IPS-NIHi7 (cell line): ENCODE measurements around the gene RPL39L.
A peak's percentile ranks its signal among the peaks of the same experiment; 100 is the strongest.
"Not testable (repeated sequence)": the region's sequence is repeated elsewhere in the genome, so short reads cannot be mapped to it uniquely, and the experiment has no call there.

Source experiments
- DNase-seq: peaks from one replicate; pipeline ENCODE4 v3.0.0; 2012; ENCODE audit warnings: mixed read lengths; ENCODE audit errors: extremely low spot score

The RPL39L gene

GRCh38 chr3:187139126-187139894 lies at the start of gene RPL39L:
Gene RPL39L, minus strand, starts transcription at chr3:187139496. Its CDS starts 18,196 bp downstream, at chr3:187121300.
- DNase-seq = peak; percentile 97

- no peak for DNase-seq
These were observed 49.6 kb upstream of the RPL39L start for GRCh38 chr3:187188931-187189330.

GRCh38 chr3:187186801-187187421 lies 47.6 kb upstream of the RPL39L start:
- DNase-seq = peak; percentile 47

GRCh38 chr3:187186375-187186774 lies 47.1 kb upstream of the RPL39L start:
- no peak for DNase-seq

GRCh38 chr3:187185759-187186158 lies 46.5 kb upstream of the RPL39L start:
- peak; percentile 67 for DNase-seq

- no peak for DNase-seq
These were observed 44.6 kb upstream of the RPL39L start for GRCh38 chr3:187183903-187184302.

DNA sequence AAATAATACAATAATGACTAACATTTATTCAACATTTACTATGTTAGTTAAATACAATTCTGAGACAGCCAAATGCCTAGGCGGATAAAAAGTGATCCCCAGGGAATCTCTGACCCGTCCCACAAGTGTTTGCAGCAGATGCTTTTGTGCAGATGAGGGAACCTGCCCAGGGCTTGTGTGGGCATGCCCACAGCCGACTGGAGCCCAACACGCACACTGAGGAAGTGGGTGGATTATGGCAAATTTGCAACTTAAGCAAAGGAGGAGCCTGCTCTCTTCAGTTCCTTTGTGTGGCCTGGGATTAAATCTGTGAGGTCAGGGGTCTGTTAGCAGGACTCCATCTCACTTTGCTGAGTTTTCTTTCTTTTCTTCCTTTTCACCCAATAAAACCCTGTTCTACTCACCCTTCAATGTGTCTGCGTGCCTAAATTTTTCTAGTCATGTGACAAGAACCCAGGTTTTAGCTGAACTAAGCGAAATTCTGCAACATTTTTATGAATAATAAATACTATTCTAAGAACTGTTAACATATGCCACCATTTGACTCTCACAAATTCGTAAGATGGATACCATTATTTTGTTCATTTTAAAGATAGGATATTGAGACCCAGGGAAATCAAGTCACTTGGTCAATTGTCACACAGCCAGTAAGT lies 44.0 kb upstream of the RPL39L start:
- DNase-seq = no peak

GRCh38 chr3:187181454-187182170 lies 42.3 kb upstream of the RPL39L start:
- DNase-seq = no peak

DNA sequence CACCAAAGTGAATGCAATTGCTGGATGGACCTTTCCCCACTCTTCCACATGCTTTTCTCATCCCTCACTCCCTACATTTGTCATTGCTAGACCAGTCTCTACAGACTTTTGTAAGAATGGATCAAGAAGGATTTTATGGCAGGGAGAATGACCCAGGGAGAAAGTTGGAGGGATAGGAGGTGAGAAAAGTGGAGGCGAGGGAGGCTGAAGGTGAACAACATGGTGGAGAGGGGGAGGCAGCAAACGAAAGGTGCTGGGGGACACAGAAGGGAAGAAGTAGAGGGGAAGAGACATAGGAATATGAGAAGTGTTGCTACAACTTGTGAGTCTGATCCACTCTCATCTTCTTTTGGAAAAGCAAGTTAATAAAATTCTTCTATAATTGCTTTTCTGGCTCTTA lies 33.6 kb upstream of the RPL39L start:
- no peak for DNase-seq

DNA sequence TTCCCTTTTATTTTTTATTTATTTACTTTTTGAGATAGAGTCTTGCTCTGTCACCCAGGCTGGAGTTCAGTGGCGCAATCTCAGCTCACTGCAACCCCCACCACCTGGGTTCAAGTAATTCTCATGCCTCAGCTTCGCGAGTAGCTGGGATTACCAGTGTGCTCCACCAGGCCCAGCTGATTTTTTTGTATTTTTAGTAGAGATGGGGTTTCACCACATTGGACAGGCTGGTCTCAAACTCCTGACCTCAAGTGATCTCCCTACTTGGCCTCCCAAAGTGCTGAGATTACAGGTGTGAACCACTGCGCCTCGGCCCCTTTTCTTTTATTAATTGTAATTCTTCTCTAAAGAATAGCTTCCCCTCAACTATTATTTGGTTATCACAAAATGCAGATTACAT lies 31.6 kb upstream of the RPL39L start:
- DNase-seq = not testable (repeated sequence)

DNA sequence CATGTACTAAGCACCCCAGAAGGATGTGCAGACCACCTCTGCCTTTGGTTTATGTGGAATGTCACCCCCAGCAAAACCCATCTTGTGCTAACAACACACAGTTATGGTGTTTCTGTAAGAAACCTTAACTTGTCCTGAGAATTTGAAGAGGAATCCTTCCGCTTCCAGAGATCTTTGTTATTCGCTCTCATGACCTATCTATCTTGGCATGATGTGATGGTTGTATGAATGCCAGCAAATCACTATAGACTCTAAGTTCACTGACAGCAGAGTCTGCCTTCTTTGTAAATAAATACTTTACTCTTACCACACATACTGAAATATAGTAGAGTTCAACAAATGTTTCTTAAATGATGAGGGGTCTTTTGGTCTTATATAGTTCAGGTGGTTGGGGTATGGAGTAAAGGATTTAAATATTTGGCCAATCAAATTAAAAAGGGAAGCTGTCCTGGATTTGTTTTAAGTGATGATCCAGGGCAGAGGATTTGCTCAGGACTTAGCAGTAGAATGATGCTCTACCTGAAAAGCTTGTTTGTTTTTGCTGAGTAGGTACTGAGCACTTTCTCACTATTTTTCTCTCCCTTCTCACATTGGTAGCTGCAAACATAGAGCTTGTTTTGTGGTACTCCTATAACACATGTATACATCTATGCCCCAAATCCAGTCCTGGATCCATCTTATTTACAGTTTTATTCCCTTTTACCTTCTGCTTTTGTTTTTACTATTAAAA lies 30.1 kb upstream of the RPL39L start:
- no peak for DNase-seq

GRCh38 chr3:187167777-187168176 lies 28.5 kb upstream of the RPL39L start:
- no peak for DNase-seq

- DNase-seq = no peak
These were observed 27.5 kb upstream of the RPL39L start for GRCh38 chr3:187166750-187167149.

DNA sequence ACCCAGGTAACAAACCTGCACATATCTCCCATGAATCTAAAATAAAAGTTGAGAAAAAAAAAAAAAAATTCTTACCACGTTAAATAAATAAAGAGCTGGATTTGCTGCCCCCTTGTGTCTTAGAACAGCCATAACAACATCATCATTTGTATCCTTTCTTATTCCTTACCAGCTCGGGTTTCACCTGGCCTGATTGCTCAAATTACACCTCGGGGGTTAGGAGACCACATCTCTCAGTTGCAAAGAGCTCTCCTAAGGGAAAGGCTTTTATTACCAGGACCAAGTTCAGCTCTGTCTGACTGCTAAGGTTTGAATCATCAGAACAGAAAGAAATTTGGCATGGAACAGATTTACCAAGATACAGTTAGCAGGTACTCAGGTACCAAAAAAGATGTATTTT lies 25.8 kb upstream of the RPL39L start:
- peak; percentile 84 for DNase-seq

DNA sequence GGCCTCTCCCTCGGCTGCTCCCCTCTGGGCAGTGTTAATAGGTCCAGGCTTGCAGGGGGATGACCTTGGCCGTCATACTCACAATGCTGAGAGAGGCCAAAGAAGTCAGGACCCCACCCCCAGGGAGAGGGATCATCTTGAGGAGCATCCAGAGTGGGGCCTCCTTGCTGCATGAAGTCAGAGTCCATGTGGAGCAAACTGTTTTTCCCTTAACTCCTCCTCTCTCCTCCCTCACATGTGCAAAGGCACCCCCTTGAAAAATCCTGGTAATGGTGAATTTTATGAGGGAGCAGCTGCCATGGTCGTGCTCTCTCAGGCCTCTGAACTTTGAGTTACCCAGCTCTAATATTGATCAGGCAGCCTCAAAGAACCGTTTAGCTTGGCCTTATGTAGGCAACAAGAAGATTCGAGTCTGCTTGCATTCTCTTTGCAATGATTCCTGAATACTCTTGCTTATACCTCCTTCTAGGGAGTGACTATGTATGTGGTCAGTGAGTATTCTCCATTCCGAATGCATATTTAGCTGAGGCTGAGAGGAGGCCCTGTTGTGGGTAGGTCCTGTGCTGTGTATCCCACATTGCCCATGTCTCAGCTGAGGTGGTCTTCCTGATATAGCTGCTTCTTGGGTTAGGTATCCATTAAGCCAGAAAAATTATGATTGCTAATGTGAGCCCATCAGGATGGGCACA lies 23.1 kb upstream of the RPL39L start:
- DNase-seq = no peak

DNA sequence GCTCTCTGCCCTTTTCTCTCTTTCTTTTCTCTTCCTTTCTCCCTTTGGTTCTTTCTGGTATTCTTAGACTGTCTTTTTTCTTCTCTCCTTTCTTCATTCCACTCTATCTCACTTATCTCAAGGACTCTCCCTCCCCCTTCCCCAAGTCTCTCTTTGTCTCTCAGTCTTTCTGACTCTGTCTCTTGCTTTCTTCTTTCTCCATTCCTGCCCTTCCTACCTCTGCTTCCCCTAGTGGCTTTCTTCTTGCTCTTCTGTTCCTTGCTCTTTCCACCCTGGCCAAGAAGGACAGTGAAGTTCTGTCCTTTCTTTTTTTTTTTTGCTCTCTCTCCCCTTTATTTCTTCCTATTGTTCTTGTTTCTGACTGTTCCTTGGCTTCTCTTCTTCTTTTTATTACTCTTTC lies 22.3 kb upstream of the RPL39L start:
- no peak for DNase-seq

GRCh38 chr3:187150599-187150998 lies 11.3 kb upstream of the RPL39L start:
- no peak for DNase-seq

DNA sequence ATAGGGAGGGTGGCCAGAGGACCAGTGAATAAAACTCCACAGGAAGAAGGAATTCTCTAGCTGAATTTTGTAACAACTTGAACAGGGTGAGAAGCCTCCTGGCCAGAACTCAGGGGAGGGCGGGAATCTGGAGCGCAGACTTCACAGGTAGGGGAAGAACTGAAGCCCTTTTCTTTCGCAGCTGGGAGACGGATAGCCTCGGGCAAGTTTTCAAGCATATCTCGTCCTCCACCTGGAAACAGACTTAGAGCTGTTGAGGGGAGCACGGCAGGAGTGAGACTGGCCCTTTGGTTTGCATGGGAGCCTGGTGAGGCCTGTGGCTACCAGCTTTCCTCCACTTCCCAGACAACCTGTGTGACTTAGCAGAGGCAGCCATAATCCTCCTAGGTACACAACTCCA lies 10.9 kb upstream of the RPL39L start:
- DNase-seq = no peak

DNA sequence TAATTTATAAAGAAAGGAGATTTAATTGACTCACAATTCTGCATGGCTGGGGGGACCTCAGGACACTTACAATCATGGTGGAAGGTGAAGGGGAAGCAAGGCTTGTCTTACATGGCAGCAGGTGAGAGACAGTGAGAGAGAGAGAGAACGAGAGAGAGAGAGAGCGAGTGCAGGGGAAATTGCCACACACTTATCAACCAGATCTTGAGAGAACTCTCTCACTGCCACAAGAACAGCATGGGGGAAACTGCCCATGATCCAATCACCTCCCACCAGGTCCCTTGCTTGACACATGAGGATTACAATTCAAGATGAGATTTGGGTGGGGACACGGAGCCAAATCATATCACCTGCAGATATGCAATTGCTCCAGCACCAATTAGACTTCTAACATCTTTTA lies 7.1 kb upstream of the RPL39L start:
- no peak for DNase-seq

DNA sequence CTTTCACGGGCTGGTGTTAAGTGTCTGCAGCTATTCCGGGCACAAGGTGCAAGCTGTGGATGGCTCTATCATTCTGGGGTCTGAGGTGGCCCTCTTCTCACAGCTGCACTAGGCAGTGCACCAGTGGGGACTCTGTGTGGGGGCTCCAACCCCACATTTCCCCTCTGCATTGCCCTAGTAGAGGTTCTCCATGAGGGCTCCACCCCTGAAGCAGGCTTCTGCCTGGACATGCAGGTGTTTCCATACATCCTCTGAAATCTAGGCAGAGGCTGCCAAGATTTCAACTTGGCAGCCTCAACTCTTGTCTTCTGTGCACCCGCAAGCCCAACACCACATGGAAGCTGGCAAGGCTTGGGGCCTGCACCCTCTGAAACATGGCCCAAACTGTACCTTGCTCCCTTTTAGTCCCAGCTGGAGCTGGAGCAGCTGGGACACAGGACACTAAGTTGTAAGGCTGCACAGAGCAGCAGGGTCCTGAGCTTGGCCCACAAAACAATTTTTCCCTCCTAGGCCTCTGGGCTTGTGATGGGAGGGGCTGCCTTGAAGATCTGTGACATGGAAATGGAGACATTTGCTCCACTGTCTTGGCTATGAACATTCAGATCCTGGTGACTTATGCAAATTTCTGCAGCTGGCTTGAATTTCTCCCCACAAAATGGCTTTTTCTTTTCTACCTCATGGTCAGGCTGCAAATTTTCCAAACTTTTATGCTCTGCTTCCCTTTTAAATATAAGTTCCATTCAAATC lies 6.0 kb upstream of the RPL39L start:
- DNase-seq = no peak
